DND-41 (cell line): ENCODE measurements around the gene RPL29.

Experiments used
- ATAC-seq: fragments of 200-7000 bp; cut with Tn5 transposase; 3 replicates; pipeline ENCODE4 v1.9.1; 2021; ENCODE audit warnings: low read depth; ENCODE audit not compliant: insufficient read depth
- DNase-seq: peaks from one replicate; pipeline ENCODE4 v3.0.0-alpha.2; 2020
- H2AFZ ChIP-seq: 2 replicates; pipeline ENCODE4 v1.6.0; 2012; ENCODE audit warnings: low read depth, low read length
- H3K27ac ChIP-seq: 2 replicates; pipeline ENCODE4 v1.5.1; 2012; ENCODE audit warnings: low read length, inconsistent platforms
- H3K27me3 ChIP-seq: fragments of 200-600 bp; sonication (generic); 2 replicates; pipeline ENCODE4 v1.6.0; 2012; ENCODE audit warnings: low read length, mild to moderate bottlenecking, inconsistent platforms; ENCODE audit not compliant: insufficient read depth, poor library complexity
- H3K36me3 ChIP-seq: 2 replicates; pipeline ENCODE4 v1.5.1; 2012; ENCODE audit warnings: low read length, inconsistent platforms; ENCODE audit not compliant: insufficient read depth
- H3K4me1 ChIP-seq: 2 replicates; pipeline ENCODE4 v1.5.1; 2012; ENCODE audit warnings: mild to moderate bottlenecking, low read length; ENCODE audit not compliant: insufficient read depth
- H3K4me2 ChIP-seq: 2 replicates; pipeline ENCODE4 v1.6.0; 2012; ENCODE audit warnings: mild to moderate bottlenecking, moderate library complexity, low read length, inconsistent platforms; ENCODE audit not compliant: insufficient read depth
- H3K4me3 ChIP-seq, 2 experiments: fragments of 200-600 bp in 1 of 2; shearing (Covaris generic) in 1 of 2; 2 replicates each; pipeline ENCODE4 v1.5.1; 2012 to 2016; ENCODE audit warnings: inconsistent platforms in 2 of 2, low read length in 2 of 2, mild to moderate bottlenecking in 2 of 2, low read depth in 1 of 2, moderate library complexity in 1 of 2
- H3K79me2 ChIP-seq: 2 replicates; pipeline ENCODE4 v1.6.0; 2012; ENCODE audit warnings: low read length, inconsistent platforms; ENCODE audit not compliant: insufficient read depth
- H3K9ac ChIP-seq: 2 replicates; pipeline ENCODE4 v1.6.0; 2012; ENCODE audit warnings: low read depth, mild to moderate bottlenecking, inconsistent platforms, low read length, moderate library complexity
- H3K9me3 ChIP-seq: 2 replicates; pipeline ENCODE4 v1.5.1; 2012; ENCODE audit warnings: low read length, moderate library complexity, mild to moderate bottlenecking, inconsistent platforms; ENCODE audit not compliant: insufficient read depth, severe bottlenecking
- H4K20me1 ChIP-seq: 2 replicates; pipeline ENCODE4 v1.6.0; 2012; ENCODE audit warnings: low read length; ENCODE audit not compliant: insufficient read depth
- CTCF ChIP-seq: IDR thresholded peaks from 2 replicates; pipeline ENCODE4 v1.5.1; 2012; ENCODE audit warnings: borderline replicate concordance, low read length, moderate library complexity, mild to moderate bottlenecking; ENCODE audit not compliant: poor library complexity, severe bottlenecking; ENCODE audit errors: extremely low read depth
- EZH2 ChIP-seq: IDR thresholded peaks from 3 replicates; pipeline ENCODE4 v1.6.1; 2012; ENCODE audit warnings: borderline replicate concordance, low read depth, mild to moderate bottlenecking, moderate library complexity, low read length, inconsistent platforms; ENCODE audit not compliant: severe bottlenecking

RPL29 gene

GRCh38 chr3:52001443-52001974 lies 5.8 kb upstream of the RPL29 start:
- no peaks in the 10 kb centered on the region for H3K27me3 ChIP-seq
- no peaks in the 10 kb centered on the region for H3K36me3 ChIP-seq
- no peak overlapping the region for H3K27ac ChIP-seq
- ATAC-seq (peak; percentile 97), DNase-seq (peak; percentile 88)
- H3K4me1 ChIP-seq = peaks cover 21% of the 10 kb centered on the region
- TF ChIP-seq CTCF (peak; percentile 99), EZH2 (no peak)
- H3K9ac ChIP-seq = no peak overlapping the region
- no peaks in the 10 kb centered on the region for H4K20me1 ChIP-seq
- H2AFZ ChIP-seq = peak overlapping the region; percentile 53; the same call in 1 of the 2 replicates
- no peak overlapping the region for H3K4me3 ChIP-seq
- H3K79me2 ChIP-seq = no peaks in the 10 kb centered on the region
- H3K4me2 ChIP-seq = peak overlapping the region; percentile 35; the same call in 1 of the 2 replicates
- H3K9me3 ChIP-seq = no peaks in the 10 kb centered on the region

GRCh38 chr3:51999846-52000245 lies 4.2 kb upstream of the RPL29 start:
- no peak overlapping the region for H3K4me2 ChIP-seq
- no peak overlapping the region for H2AFZ ChIP-seq

GRCh38 chr3:51998774-51999173 lies 3.1 kb upstream of the RPL29 start:
- Histone ChIP-seq H4K20me1 (peaks cover 9% of the 10 kb centered on the region), H3K4me3 (no peak overlapping the region), H3K27ac (no peak overlapping the region), H3K9me3 (no peaks in the 10 kb centered on the region), H2AFZ (no peak overlapping the region), H3K27me3 (no peaks in the 10 kb centered on the region), H3K36me3 (peaks cover 19% of the 10 kb centered on the region), H3K4me2 (no peak overlapping the region), H3K9ac (no peak overlapping the region), H3K79me2 (peaks cover 19% of the 10 kb centered on the region), H3K4me1 (peaks cover 26% of the 10 kb centered on the region)
- DNase-seq (no peak), ATAC-seq (no peak)
- no peak for TF ChIP-seq EZH2
- TF ChIP-seq CTCF = no peak

More at GRCh38 chr3:51999846-52000245, 4.2 kb upstream of the RPL29 start:
- Histone ChIP-seq H3K27ac (no peak overlapping the region), H3K79me2 (peaks cover 9% of the 10 kb centered on the region), H3K36me3 (peaks cover 8% of the 10 kb centered on the region), H3K4me3 (no peak overlapping the region), H3K4me1 (peaks cover 16% of the 10 kb centered on the region), H3K9me3 (no peaks in the 10 kb centered on the region), H3K27me3 (no peaks in the 10 kb centered on the region), H3K9ac (no peak overlapping the region), H4K20me1 (no peaks in the 10 kb centered on the region)
- ATAC-seq = no peak
- TF ChIP-seq EZH2 (no peak), CTCF (no peak)
- DNase-seq = no peak
